NK-92 (cell line): ENCODE results near the gene CRADD.
"Not testable (repeated sequence)": the region's sequence is repeated elsewhere in the genome, so short reads cannot be mapped to it uniquely, and the experiment has no call there.

Experiments
- DNase-seq: peaks from one replicate; lab custom pipeline; 2025; ENCODE audit not compliant: unreplicated experiment; lab: John Stamatoyannopoulos, UW

CRADD gene

GRCh38 chr12:93734784-93735183 is 57.6 kb downstream of the CRADD start:
- DNase-seq = no peak

DNA sequence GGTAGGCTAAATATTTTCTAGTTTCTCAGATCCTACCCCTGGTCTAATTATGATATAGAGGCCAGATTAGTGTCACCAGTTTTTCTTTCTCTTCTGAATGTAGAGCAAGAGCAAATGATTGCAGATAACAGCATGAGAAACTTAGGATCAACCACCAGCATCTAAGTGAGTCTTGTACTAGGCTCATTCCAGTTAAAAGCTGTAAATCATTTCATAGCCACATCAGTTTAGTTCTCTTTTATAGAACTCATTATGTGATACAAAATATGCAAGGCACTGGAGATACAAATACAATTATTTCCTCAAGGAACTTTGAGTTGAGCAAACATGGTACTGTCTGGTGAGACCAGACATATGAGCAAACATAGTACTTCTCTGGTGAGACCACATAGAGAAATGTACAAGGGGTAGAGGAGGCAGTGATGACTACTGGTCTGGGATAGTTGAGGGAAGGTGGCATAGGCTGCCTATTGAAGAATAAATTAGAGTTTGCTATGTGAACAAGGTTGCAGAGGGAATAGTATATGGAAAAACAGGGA is 59.5 kb downstream of the CRADD start:
- no peak for DNase-seq

- DNase-seq = no peak
Observed at GRCh38 chr12:93737457-93738198, 60.5 kb downstream of the CRADD start.

DNA sequence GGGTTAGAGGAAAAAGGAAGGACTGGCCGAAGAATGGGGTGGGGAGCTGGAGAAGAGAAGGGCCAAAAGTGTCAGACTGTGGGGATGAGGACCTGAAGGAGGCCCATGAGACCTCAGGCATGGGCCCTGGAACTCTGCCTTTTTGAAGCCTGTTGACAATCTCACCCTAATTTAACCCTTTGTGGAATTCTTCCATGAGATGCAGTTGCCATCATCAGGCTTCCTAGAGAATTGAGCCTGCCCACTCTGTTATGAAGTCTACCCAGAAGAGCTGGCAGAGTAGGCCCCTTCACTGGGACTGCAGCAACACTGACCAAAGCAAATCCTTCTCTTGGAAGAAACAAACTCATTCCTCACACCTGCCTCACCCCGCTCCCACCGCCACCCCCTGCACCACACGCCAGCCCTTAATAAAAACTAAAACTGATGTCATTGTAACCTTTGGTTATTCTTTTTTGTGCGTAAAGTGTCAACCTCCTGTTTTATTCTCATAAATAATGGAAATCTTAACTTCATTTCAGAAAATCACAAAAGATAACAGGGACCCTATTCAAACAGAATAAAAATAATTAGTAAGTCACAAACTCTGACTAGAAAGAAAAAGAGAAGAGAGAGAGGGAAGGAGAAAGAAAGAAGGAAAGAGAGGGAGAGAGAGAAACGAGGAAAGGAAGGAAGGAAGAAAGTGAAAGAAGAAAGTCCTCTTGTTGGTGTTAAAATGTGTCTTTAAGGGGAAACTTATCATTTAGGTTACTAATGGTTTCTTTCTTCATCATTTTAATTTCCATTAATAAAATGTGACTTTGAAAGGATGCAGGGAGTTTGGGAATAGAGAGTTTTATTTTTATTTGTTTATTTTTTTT is 61.3 kb downstream of the CRADD start:
- DNase-seq = no peak

GRCh38 chr12:93740751-93741150 is 63.6 kb downstream of the CRADD start:
- DNase-seq = no peak

DNA sequence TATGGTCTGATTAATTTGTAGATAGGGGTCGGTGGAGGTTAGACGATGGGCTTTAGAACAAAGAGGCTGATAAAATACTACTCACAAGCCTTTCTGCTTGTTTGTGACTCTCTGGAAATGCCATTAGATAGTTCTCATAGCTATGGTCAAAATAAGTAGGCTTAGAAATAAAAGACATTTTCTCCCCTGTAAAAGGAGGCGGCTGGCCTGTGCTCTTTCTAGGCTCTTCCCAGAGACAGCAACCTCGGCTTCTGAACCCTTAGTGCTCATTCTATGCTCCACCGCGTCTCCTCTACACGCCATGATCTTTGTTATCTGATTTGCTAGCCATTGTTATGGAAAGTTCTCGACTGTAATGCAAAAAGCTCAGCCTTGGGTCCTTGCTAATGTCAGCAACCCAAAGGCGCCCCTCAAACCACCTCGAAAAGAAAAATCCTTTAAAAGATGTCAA is 64.5 kb downstream of the CRADD start:
- DNase-seq = no peak

DNA sequence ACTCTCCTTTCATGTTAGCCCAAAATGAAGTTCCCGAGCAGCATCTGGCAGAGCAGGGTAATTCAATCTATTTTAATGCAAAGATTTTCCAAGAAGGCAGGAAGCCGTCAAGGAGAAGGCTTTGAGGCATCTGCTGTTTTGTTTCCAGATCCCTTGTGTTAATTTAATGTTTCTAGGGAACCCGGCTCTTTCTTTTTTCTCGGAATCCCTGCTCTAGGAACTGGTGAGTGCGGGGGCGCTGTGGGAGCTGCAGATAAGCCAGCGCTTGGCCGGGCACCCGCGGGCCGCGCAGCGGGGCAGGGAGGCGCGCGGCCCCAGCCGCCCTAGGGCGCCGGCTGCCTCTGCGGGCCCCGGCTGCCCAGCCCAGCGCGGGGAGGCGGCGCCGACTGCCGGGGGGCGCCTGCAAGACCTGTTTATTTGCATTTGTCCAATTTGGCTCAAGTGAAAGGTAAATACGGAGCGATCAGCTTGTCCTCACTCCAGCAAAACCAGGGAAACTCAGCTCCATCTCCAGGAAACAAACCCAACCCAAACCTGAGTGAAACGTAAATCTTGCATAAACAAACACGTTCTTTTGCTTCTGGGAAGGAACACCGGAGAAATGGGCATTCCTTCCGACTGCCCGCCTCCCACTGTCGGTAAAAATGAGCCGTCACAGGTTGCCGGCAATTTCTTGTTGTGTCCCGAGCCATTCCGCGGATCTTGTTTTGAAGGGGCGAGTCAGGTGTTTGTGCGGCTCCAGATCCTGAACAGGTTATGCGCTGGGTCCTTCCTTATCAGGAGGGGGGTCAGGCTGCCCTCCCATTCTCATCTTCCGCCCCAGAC is 65.1 kb downstream of the CRADD start:
- no peak for DNase-seq

DNA sequence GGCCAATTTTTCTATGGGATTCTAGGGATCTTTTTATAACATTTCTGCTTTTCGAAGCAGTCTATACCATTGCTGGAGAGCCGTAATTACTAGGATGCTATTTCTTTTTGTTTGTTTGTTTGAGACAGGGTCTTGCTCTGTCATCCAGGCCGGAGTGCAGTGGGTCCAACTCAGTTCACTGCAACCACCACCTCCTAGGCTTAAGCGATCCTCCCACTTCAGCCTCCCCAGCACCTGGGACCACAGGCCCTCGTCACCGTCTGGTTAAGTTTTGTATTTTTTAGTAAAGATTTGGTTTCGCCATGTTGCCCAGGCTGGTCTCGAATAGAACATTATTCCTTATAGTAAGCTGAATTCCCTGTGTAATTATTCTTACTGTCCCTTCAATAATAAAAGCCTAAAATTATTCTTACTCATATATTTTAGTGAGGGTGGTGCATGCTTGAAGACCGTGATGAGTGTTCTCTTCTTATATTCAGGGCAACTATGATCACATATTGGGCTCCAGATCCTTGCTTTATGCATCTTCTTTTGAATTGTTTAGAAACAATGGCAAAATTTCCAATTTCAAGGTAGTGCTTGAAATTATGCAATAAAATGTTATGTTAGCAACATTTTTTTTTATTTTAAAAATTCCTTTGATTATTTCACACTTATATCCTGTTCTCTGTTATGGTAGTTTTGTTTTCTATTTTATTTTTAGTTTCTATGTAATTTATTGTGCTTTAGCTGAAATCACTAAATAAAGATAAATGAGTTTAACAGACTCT is 66.2 kb downstream of the CRADD start:
- DNase-seq = no peak

DNA sequence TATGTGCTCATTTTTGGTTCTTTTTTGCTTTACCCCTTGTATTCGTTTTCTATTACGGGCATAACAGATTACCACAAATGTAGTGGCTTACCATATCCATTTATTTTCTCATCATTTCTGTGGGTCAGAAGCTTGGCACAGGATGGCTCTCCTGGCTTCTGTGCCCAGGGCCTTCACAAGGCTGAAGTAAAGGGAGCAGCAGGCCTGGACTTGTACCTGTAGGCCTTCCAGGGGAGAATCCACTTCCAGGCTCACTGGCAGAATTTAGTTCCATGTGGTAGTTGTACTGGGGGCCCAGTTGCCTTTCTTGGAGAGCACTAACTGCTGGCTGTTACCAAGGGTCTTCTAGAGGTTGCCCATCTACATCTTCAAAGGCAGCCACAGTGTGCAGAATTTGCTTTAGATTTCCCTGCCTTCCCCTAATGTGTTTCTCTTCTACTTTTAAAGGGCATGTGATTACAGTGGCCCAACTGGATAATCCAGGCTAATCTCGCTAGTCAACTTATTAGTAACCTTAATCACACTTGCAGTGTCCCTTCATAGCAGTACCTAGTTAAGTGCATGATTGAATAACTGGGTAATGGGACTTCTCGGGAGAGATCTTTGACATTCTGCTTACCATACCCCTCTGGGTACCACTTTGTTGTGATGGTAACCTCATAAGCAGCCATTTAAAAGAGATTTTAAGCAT is 67.0 kb downstream of the CRADD start:
- DNase-seq = no peak

GRCh38 chr12:93745286-93745685 is 68.1 kb downstream of the CRADD start:
- no peak for DNase-seq

GRCh38 chr12:93746572-93747168 is 69.5 kb downstream of the CRADD start:
- DNase-seq = no peak

DNA sequence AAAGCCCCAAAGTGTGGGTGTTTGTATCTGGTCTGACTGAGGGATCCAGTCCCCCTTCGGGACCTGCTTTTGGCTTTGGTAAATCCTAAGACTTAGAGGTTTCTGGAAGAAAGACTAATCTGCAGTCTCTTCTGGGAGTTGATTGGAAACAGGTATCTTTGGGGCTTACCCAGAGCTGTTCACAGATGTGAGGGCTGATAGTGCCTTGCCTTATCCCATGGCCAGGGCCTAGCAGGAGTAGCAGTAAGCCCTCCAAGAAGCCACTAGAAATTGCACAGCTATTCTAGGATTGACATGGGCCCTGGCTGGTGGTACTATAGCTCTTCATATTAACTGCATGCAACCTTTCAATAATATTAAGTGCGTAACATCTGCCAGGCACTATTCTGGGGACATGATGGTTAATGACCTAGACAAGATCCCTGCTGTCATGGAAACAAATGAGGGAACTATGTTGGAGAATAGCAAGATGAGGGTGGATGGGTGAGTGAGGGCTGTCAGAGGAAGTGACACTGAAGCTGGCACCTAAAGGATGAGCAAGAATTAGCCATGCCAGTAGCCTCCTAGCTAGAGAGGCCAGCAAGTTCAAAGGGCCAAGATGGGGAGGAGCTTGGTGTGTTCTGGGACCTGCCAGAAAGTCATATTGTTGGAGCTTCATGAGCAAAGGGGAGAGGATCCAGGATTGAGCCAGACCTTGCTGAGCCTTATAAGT is 71.7 kb downstream of the CRADD start:
- DNase-seq = no peak

DNA sequence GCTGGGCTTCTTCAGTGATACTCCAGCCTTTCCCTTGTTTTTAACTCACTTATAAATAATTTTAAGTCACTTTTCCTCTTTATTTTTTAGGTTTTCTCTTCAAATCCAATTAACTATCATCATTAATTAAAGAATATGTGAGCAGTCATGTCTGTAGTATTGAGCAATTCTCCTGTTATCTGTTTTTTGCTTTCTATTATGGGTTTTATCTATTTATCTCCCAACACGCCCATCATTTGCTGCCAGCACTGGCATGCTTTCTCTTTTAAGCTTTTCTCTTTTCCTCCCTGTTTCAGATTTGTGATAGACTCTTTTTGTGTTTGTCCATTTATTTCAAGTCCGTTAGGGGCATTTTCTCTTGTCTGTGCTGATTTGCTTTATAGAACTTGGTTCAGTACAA is 72.3 kb downstream of the CRADD start:
- no peak for DNase-seq

DNA sequence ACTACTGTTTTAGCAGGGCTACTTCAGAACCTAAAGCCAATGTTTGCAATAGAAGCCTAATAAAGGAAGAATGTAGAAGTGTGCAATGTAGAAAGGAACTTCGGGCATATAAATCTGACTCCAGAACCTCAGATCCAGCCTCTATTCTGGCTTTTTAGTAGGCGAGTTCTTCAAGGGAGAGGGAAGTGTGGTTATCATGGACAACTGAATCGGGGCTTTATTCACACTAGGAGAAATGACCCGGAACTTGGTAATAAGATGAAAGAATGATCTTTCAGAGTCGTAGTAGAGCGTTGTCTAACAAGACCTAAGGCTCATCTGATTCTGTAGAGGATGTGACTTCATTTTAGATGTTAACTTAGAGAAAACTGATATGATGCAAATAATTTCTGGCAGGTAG is 72.9 kb downstream of the CRADD start:
- DNase-seq = no peak

DNA sequence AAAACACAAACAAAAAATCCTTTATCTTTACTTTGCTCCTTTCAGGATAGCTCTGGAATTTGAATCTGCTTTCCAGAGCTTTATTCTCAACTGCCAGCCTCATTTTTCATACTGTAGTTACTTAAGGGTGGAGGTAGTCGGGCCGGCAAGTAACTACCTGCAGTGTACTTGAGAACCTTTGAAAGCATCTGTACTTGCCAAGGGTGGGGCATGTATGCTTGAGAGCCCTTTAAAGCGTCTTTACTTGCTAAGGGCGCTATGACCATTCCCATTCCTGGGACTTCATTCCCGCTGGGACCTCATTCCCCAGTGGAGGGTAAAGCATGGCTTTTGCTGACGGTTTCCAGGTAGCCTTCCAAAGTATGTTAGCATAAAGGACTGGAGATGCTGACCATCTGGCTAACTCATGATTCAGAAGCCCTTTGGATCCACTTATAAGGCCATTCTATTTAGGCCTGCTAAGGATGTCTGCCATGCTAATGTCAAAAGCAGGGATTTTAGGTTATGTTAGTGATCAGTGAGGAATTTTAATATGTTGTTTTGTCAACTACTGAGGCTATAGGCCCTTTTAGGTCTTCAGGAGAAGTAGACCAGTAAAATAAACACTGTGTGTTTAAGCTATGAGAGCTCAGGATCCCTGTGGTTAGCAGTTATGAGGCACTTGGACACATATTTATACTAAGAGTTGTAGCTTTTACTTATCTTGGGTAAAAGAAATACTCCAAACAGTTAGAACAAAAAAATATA is 74.9 kb downstream of the CRADD start:
- DNase-seq = no peak

DNA sequence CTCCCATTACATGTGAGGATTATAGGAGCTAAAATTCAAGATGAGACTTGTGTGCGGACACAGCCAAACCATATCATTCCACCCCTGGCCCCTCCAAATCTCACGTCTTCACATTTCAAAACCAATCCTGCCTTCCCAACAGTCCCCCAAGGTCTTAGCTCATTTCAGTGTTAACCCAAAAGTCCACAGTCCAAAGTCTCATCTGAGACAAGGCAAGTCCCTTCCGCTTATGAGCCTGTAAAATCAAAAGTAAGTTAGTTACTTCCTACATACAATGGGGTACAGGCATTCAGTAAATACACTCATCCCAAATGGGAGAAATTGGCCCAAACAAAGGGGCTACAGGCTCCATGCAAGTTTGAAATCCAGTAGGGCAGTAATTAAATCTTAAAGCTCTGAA is 76.1 kb downstream of the CRADD start:
- DNase-seq = no peak

DNA sequence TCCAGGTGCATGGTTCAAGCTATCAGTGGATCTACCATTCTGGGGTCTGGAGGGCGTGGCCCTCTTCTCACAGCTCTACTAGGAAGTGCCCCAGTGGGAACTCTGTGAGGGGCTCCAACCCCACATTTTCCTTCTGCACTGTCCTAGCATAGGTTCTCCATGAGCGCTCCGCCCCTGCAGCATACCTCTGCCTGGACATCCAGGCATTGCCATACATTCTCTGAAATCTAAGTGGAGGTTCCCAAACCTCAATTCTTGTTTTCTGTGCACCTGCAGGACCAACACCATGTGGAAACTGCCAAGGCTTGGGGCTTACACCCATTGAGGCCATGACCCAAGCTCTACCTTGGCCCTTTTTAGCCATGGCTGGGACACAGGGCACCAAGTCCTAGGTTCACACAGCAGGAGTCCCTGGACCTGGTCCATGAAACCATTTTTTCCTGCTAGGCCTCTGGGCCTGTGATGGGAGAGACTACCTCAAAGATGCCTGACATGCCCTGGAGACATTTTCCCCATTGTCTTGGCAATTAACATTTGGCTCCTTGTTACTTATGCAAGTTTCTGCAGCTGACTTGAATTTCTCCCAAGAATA is 76.8 kb downstream of the CRADD start:
- DNase-seq = no peak

DNA sequence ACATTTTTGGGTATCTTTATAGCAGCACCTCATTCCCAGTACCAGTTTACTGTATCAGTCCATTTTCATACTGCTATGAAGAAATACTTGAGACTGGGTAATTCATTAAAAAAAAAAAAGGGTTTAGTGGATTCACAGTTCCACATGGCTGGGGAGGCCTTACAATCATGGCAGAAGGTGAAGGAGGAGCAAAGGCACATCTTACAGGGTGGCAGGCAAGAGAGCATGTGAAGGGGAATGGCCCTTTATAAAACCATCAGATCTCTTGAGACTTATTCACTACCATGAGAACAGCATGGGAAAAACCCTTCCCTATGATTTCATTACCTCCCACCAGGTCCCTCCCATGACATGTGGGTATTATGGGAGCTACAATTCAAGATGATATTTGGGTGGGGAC is 77.7 kb downstream of the CRADD start:
- DNase-seq = not testable (repeated sequence)
